Cardiac muscle cell (in vitro differentiated cells and primary cell): Measurements from ENCODE around the gene FAM3C. TPM values are rescaled to one million over a fixed set of nuclear protein-coding genes. Genes with fewer than 3 reads are reported as not detected.
"Not testable (repeated sequence)": the region's sequence is repeated elsewhere in the genome, so short reads cannot be mapped to it uniquely, and the experiment has no call there.

ENCODE experiments used
- DNase-seq, 2 donors: peaks; one replicate each; pipeline versions ENCODE4 v3.0.0 to v3.0.0-alpha.2; 2010 to 2017; ENCODE audit warnings: low read depth in 1 of 2, low spot score in 1 of 2
- H3K27ac ChIP-seq: fragments of 200-600 bp; sonication (generic); 2 replicates; pipeline ENCODE4 v1.5.1; 2016
- H3K27me3 ChIP-seq: fragments of 200-600 bp; sonication (generic); 2 replicates; pipeline ENCODE4 v1.6.0; 2016; ENCODE audit warnings: control low read depth
- H3K36me3 ChIP-seq: fragments of 200-600 bp; sonication (generic); 2 replicates; pipeline ENCODE4 v1.5.1; 2016; ENCODE audit warnings: control low read depth
- H3K4me1 ChIP-seq: fragments of 200-600 bp; sonication (generic); 2 replicates; pipeline ENCODE4 v1.8.1; 2017; ENCODE audit warnings: low read depth, mild to moderate bottlenecking, mixed run types
- H3K4me3 ChIP-seq: fragments of 200-600 bp; sonication (generic); 2 replicates; pipeline ENCODE4 v1.5.1; 2016; ENCODE audit warnings: mild to moderate bottlenecking
- H3K9me3 ChIP-seq: fragments of 200-600 bp; sonication (generic); 2 replicates; pipeline ENCODE4 v1.5.1; 2017; ENCODE audit warnings: low read depth, mild to moderate bottlenecking, control low read depth
- CTCF ChIP-seq: IDR thresholded peaks from 2 replicates; pipeline ENCODE4 v1.5.1; 2012; ENCODE audit warnings: low read depth, mild to moderate bottlenecking, low read length
- polyA plus RNA-seq: library from polyadenylated mRNA; unstranded; fragments of >200 nt; fragmentation: Nextera tagmentation; extraction: Ambion mirVana; gene quantifications from 2 replicates; pipeline ENCODE4 v1.2.1, GENCODE V29; 2016
- total RNA-seq: library from RNA; depleted of rRNA; stranded (reverse); fragments of >200 nt; gene quantifications from 2 replicates; pipeline ENCODE4 v1.2.3, GENCODE V29; 2016

Gene FAM3C
- total and polyA plus RNA-seq, 2 experiments from 2014 or later: 33.2 to 70.1 TPM

- DNase-seq: no peak
- no peak overlapping the region for H3K27ac ChIP-seq
Measured at GRCh38 chr7:121430558-121430957, 34.5 kb upstream of the FAM3C start.

GRCh38 chr7:121429798-121430197 lies 33.7 kb upstream of the FAM3C start:
- H3K4me3 ChIP-seq: no peak overlapping the region
- H3K27ac ChIP-seq: no peak overlapping the region
- no peak for TF ChIP-seq CTCF
- no peaks in the 10 kb centered on the region for H3K36me3 ChIP-seq
- DNase-seq: no peak
- no peaks in the 10 kb centered on the region for H3K9me3 ChIP-seq
- H3K27me3 ChIP-seq: no peaks in the 10 kb centered on the region
- no peaks in the 10 kb centered on the region for H3K4me1 ChIP-seq

More at GRCh38 chr7:121430558-121430957, 34.5 kb upstream of the FAM3C start:
- H3K9me3 ChIP-seq: no peaks in the 10 kb centered on the region
- H3K36me3 ChIP-seq: no peaks in the 10 kb centered on the region
- H3K4me3 ChIP-seq: no peak overlapping the region
- H3K27me3 ChIP-seq: no peaks in the 10 kb centered on the region
- H3K4me1 ChIP-seq: no peaks in the 10 kb centered on the region
- TF ChIP-seq CTCF: no peak

- Histone ChIP-seq H3K4me3 (no peak overlapping the region), H3K9me3 (no peaks in the 10 kb centered on the region), H3K4me1 (no peaks in the 10 kb centered on the region), H3K27me3 (no peaks in the 10 kb centered on the region), H3K36me3 (no peaks in the 10 kb centered on the region), H3K27ac (no peak overlapping the region)
- TF ChIP-seq CTCF: no peak
- peak in 1 of 2 donors; percentile 72 for DNase-seq
Measured at GRCh38 chr7:121428855-121429489, 32.9 kb upstream of the FAM3C start.

GRCh38 chr7:121421743-121422142 lies 25.6 kb upstream of the FAM3C start:
- H3K9me3 ChIP-seq, H3K27ac ChIP-seq: not testable (repeated sequence)

GRCh38 chr7:121420976-121421375 lies 24.9 kb upstream of the FAM3C start:
- H3K36me3 ChIP-seq: no peaks in the 10 kb centered on the region
- no peak for DNase-seq
- H3K27me3 ChIP-seq: no peaks in the 10 kb centered on the region
- no peaks in the 10 kb centered on the region for H3K9me3 ChIP-seq
- TF ChIP-seq CTCF: no peak
- H3K4me3 ChIP-seq: no peak overlapping the region
- H3K4me1 ChIP-seq: no peaks in the 10 kb centered on the region
- no peak overlapping the region for H3K27ac ChIP-seq

More at GRCh38 chr7:121421743-121422142, 25.6 kb upstream of the FAM3C start:
- H3K27me3 ChIP-seq, H3K4me1 ChIP-seq, H3K4me3 ChIP-seq, H3K36me3 ChIP-seq, DNase-seq: not testable (repeated sequence)

GRCh38 chr7:121419201-121420148 lies 23.4 kb upstream of the FAM3C start:
- Histone ChIP-seq H3K9me3 (no peaks in the 10 kb centered on the region), H3K4me3 (no peak overlapping the region), H3K27me3 (no peaks in the 10 kb centered on the region), H3K4me1 (no peaks in the 10 kb centered on the region), H3K36me3 (no peaks in the 10 kb centered on the region), H3K27ac (no peak overlapping the region)
- no peak for DNase-seq
- TF ChIP-seq CTCF: no peak
